ENCODE measurements around the gene TRPM2. TPM values are rescaled to one million over a fixed set of nuclear protein-coding genes. Genes with fewer than 3 reads are reported as not detected.

TRPM2 gene
- total RNA-seq, 1 donor from 2014 or later, result 0.52 TPM

GRCh38 chr21:44331209-44331608, 22.2 kb upstream of the TRPM2 start:
- DNase-seq (ENCODE audit: low read depth), result no peak

GRCh38 chr21:44331650-44332307, 21.6 kb upstream of the TRPM2 start:
- no peak for TF ChIP-seq CTCF (conservative IDR thresholded peaks at IDR 0.05; ENCODE audit: low read depth, low read length)
- H3K4me3 ChIP-seq (ENCODE audit: low read depth, low read length), result no peak overlapping the region
- no peak for DNase-seq (ENCODE audit: low read depth)

More at GRCh38 chr21:44331209-44331608, 22.2 kb upstream of the TRPM2 start:
- TF ChIP-seq CTCF (conservative IDR thresholded peaks at IDR 0.05; ENCODE audit: low read depth, low read length), result no peak
- H3K4me3 ChIP-seq (ENCODE audit: low read depth, low read length), result no peak overlapping the region

GRCh38 chr21:44332383-44332782, 21.0 kb upstream of the TRPM2 start:
- H3K4me3 ChIP-seq (ENCODE audit: low read depth, low read length), result no peak overlapping the region
- TF ChIP-seq CTCF (conservative IDR thresholded peaks at IDR 0.05; ENCODE audit: low read depth, low read length), result no peak
- no peak for DNase-seq (ENCODE audit: low read depth)

- DNase-seq (ENCODE audit: low read depth), result no peak
- no peak for TF ChIP-seq CTCF (conservative IDR thresholded peaks at IDR 0.05; ENCODE audit: low read depth, low read length)
- H3K4me3 ChIP-seq (ENCODE audit: low read depth, low read length), result no peak overlapping the region
Measured at GRCh38 chr21:44332965-44333364, 20.5 kb upstream of the TRPM2 start.

- DNase-seq (ENCODE audit: low read depth), result no peak
- H3K4me3 ChIP-seq (ENCODE audit: low read depth, low read length), result no peak overlapping the region
- no peak for TF ChIP-seq CTCF (conservative IDR thresholded peaks at IDR 0.05; ENCODE audit: low read depth, low read length)
Measured at GRCh38 chr21:44333509-44334328, 19.7 kb upstream of the TRPM2 start.

GRCh38 chr21:44334329-44335030, 18.9 kb upstream of the TRPM2 start:
- no peak for TF ChIP-seq CTCF (conservative IDR thresholded peaks at IDR 0.05; ENCODE audit: low read depth, low read length)
- no peak for DNase-seq (ENCODE audit: low read depth)
- no peak overlapping the region for H3K4me3 ChIP-seq (ENCODE audit: low read depth, low read length)

Measured in epithelial cell of proximal tubule (primary cell).